Heart right ventricle (tissue), 16 donors: ENCODE results near the gene VAMP3. TPM values are rescaled to one million over a fixed set of nuclear protein-coding genes. Genes with fewer than 3 reads are reported as not detected.

Source experiments
- ATAC-seq, 8 donors: fragments of 200-7000 bp; cut with Tn5 transposase; one replicate each; pipeline ENCODE4 v1.9.1; 2020; ENCODE audit warnings: mild to moderate bottlenecking in 8 of 8, moderate library complexity in 8 of 8, moderate number of reproducible peaks in 1 of 8
- DNase-seq, 2 donors: peaks; one replicate each; pipeline ENCODE4 v3.0.0-alpha.2; 2020
- H3K27ac ChIP-seq, 10 donors: fragments of 200-600 bp; sonication (generic) in 2 of 10; one replicate each; pipeline versions ENCODE4 v1.5.0 to v1.8.0; 2020 to 2022; ENCODE audit warnings: mild to moderate bottlenecking in 3 of 10
- H3K27me3 ChIP-seq, 7 donors: fragments of 200-600 bp; one replicate each; pipeline ENCODE4 v1.8.0; 2021 to 2022; ENCODE audit warnings: mild to moderate bottlenecking in 2 of 7
- H3K36me3 ChIP-seq, 9 donors: fragments of 200-600 bp; sonication (generic) in 1 of 9; one replicate each; pipeline versions ENCODE4 v1.5.0 to v1.8.0; 2020 to 2022; ENCODE audit warnings: mild to moderate bottlenecking in 2 of 9
- H3K4me1 ChIP-seq, 9 donors: fragments of 200-600 bp; sonication (generic) in 1 of 9; one replicate each; pipeline versions ENCODE4 v1.5.0 to v1.8.0; 2020 to 2022; ENCODE audit warnings: mild to moderate bottlenecking in 4 of 9
- H3K4me3 ChIP-seq, 10 donors: fragments of 200-600 bp; sonication (generic) in 2 of 10; one replicate each; pipeline versions ENCODE4 v1.5.0 to v1.8.0; 2020 to 2022; ENCODE audit warnings: mild to moderate bottlenecking in 7 of 10, moderate library complexity in 2 of 10
- H3K9me3 ChIP-seq, 11 donors: fragments of 200-600 bp in 10 of 11; sonication (generic) in 2 of 11; one replicate each; pipeline versions ENCODE4 v1.5.0 to v1.8.0; 2013 to 2022; ENCODE audit warnings: mild to moderate bottlenecking in 2 of 11, control low read depth in 1 of 11, moderate library complexity in 1 of 11
- CTCF ChIP-seq, 9 donors: fragments of 200-600 bp; sonication (generic) in 2 of 9; IDR thresholded peaks; one replicate each; pipeline versions ENCODE4 v1.5.0 to v1.8.0; 2021 to 2022; ENCODE audit warnings: antibody characterized with exemption in 9 of 9, mild to moderate bottlenecking in 5 of 9, moderate library complexity in 1 of 9
- WGBS, 2 donors: extraction: QIAGEN DNeasy Blood & Tissue Kit; methylation state at CpG; one replicate each; pipeline ENCODE4 v1.1.7; 2013; ENCODE audit warnings: inconsistent platforms in 1 of 2; 5-methylcytosine and 5-hydroxymethylcytosine counted together
- intact Hi-C, 10 donors: fragments of 100-400 bp; cut with DNase I; formaldehyde crosslinking; loops; one replicate each; pipeline versions ENCODE4 v1.11.1 to v1.14.2; 2022
- polyA plus RNA-seq, 2 donors: library from polyadenylated mRNA; stranded (reverse); fragments of 200-250 nt; gene quantifications; one replicate each; pipeline ENCODE4 v1.2.3, GENCODE V29; 2013
- total RNA-seq, 10 donors: library from RNA; stranded (reverse); fragmentation: NEBNext Ultra II Directional in 3 of 10; extraction: Animal tissue kit (Norgen Biotek cat#: 25700) in 3 of 10; gene quantifications; one replicate each; pipeline versions ENCODE4 v1.2.1 to v1.2.4, GENCODE V29; 2021 to 2023
- donor health status: Arrhythmogenic right ventricular cardiomyopathy.
- donor health status: ischemic (EF 13 %, LVEDD 7.1; RV severe dilation, severe dysfunction).
- donor health status: healthy with polysubstance abuse.
- donor health status: DM: no; HTN: yes; CAD: no.
- donor health status: DM: no; HTN: no; CAD: no.
- donor health status: ischemic (EF 25% LVEDD 6.9; RV normal size, moderate dysfunction).
- donor health status: ischemic (EF 25% LVEDD 5.7; RV mildly dilated, moderate dysfunction).
- donor health status: healthy.
- donor health status: DM: yes; HTN: yes; CAD: no.
- donor health status: Ischemic cardiomyopathy.
- donor health status: ischemic (EF 35%, LVEDD 5.7; RV mildly dilated, moderate dysfunction).
- donor health status: nonischemic (EF 11% LVEDD 7.7; RV severe dilation, severe dysfunction).
- donor health status: DM: yes; HTN: yes; CAD: no.
- donor health status: PGD.
- donor health status: ischemic (EF 29% LVEDD 5.4; RV normal size, mild dysfunction).
- donor health status: nonischemic (EF 23%, LVEDD 6.1; RV moderate dilation, normal function).

Gene VAMP3
- total and polyA plus RNA-seq, 12 donors = 48.7 to 88.4 (median 75.2) TPM

DNA sequence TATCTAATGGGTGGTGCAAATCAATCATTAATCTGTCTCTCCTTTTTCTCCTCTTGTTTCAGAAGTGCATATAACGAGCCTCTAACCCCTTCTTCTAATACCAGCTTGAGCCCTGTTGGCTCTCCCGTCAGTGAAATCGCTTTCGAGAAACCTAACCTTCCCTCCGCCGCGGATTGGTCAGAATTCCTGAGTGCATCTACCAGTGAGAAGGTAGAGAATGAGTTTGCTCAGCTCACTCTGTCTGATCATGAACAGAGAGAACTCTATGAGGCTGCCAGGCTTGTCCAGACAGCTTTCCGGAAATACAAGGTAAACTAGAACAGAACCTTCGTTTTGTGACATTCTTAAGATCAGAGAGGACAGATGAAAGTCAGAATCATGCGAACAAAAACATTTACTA lies 25.3 kb upstream of the VAMP3 start:
- ATAC-seq = no peak
- H3K4me1 ChIP-seq = no peaks in the 10 kb centered on the region
- 93 to 94% methylated on average over 10 of the region's 10 CpGs for WGBS, 2 donors
- no peaks in the 10 kb centered on the region for H3K9me3 ChIP-seq
- H3K4me3 ChIP-seq = no peak overlapping the region
- no peak for DNase-seq
- no peak for TF ChIP-seq CTCF (IDR thresholded peaks at IDR 0.05)
- intact Hi-C loops = no loop called here
- H3K36me3 ChIP-seq = peaks cover 0 to 38% (median 0%) of the 10 kb centered on the region in 9 donors
- H3K27me3 ChIP-seq = no peaks in the 10 kb centered on the region
- H3K27ac ChIP-seq = no peak overlapping the region

DNA sequence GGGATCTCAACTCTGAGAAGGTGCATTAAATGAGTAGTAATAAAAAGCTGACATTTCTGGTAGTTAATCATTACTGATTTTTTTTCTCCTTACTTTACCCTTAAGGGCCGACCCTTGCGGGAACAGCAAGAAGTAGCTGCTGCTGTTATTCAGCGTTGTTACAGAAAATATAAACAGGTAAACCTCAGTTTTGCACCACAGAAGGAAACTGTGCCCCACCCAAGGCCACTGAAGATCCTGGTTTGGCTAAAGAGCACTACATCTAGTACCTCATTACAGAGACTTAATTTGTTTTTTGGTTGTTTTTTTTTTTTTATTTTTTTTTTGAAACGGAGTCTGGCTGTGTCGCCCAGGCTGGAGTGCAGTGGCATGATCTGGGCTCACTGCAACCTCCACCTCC lies 23.5 kb upstream of the VAMP3 start:
- peaks cover 0 to 4% (median 0%) of the 10 kb centered on the region in 9 donors for H3K4me1 ChIP-seq
- H3K27ac ChIP-seq = no peak overlapping the region
- DNase-seq (no peak), ATAC-seq (no peak)
- no peak for TF ChIP-seq CTCF (IDR thresholded peaks at IDR 0.05)
- no peaks in the 10 kb centered on the region for H3K9me3 ChIP-seq
- no peaks in the 10 kb centered on the region for H3K27me3 ChIP-seq
- WGBS, 2 donors = 92 to 97% methylated on average over 5 of the region's 5 CpGs
- peaks cover 0 to 38% (median 0%) of the 10 kb centered on the region in 9 donors for H3K36me3 ChIP-seq
- intact Hi-C loops = no loop called here
- no peak overlapping the region for H3K4me3 ChIP-seq

DNA sequence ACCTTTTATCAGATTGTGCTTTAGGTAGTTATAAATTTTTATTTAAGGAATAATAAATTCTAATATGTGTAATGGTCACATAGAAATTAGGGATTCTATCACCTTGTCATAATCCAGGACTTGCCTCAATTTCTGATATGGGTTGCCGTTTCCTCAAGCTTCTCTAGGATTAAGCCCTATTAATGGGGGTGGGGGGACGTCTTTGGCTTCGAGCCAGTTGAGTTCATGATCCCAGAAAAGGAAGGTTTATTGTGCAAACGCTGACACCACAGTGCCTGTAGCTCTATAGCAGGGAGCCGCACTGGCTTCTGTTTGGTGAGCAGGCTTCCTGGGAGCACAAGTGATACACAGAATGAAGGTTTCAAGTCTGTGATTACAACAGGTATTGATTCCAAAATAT lies 22.0 kb upstream of the VAMP3 start:
- TF ChIP-seq CTCF (IDR thresholded peaks at IDR 0.05) = no peak
- peaks cover 0 to 38% (median 0%) of the 10 kb centered on the region in 9 donors for H3K36me3 ChIP-seq
- WGBS, 2 donors = 60% methylated on average over 5 of the region's 5 CpGs
- no peak for ATAC-seq
- no peak for DNase-seq
- H3K27me3 ChIP-seq = no peaks in the 10 kb centered on the region
- intact Hi-C loops = no loop called here
- H3K4me3 ChIP-seq = no peak overlapping the region
- no peak overlapping the region for H3K27ac ChIP-seq
- H3K9me3 ChIP-seq = no peaks in the 10 kb centered on the region
- H3K4me1 ChIP-seq = peaks cover 0 to 16% (median 0%) of the 10 kb centered on the region in 9 donors

DNA sequence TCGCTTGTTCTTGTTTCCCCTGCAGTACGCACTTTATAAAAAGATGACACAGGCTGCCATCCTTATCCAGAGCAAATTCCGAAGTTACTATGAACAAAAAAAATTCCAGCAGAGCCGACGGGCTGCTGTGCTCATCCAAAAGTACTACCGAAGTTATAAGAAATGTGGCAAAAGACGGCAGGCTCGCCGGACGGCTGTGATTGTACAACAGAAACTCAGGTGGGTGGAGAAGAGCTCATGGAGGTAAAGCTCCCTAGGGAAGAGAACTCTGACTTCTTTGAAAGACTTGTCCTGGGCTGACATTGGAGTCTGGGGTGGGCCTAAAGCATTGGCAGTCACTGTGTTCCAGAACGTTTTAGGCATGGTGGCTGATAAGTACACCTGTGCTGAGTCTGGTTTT lies 19.9 kb upstream of the VAMP3 start:
- TF ChIP-seq CTCF (IDR thresholded peaks at IDR 0.05) = no peak
- no peak for ATAC-seq
- Histone ChIP-seq H3K4me3 (no peak overlapping the region), H3K27me3 (no peaks in the 10 kb centered on the region), H3K4me1 (peaks cover 0 to 16% (median 0%) of the 10 kb centered on the region in 9 donors), H3K27ac (no peak overlapping the region), H3K9me3 (no peaks in the 10 kb centered on the region), H3K36me3 (peaks cover 0 to 24% (median 0%) of the 10 kb centered on the region in 9 donors)
- DNase-seq = no peak
- intact Hi-C loops = loop anchor here in 4 of 10 donors (2.0 to 5.0 kb wide), 2 partner anchors 80 to 151 kb away; no protein-coding TSS in a partner anchor
- WGBS, 2 donors = 90 to 94% methylated on average over 11 of the region's 11 CpGs
